ENCODE results near the gene RASAL2.

The RASAL2 gene

DNA sequence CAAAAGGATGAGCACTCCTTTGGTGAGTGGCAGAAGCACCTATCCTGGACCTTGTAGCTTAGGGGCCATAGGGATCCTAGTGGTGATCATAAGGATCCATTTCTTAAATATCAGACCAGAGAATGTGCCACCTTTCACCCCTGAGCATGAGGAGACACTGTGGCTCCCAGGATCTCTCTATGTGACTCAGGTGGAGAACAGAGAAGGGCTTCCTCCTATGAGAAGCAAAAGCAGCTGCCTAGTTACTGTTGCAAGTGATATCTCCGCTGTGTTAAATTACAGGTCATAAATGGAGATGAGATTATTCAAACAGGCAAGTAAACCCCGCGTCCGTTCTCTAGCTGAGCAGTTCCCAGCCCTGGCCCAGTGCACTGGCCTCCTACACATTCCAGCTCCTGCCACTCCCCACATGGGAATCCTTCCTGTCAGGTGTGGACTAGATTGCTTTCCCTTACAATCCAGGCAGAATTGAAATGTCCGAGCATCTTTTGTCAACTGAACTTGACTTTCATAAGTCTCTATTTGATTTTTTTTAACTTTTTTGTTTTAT lies 376.6 kb downstream of the RASAL2 start:
- no peak for DNase-seq

DNA sequence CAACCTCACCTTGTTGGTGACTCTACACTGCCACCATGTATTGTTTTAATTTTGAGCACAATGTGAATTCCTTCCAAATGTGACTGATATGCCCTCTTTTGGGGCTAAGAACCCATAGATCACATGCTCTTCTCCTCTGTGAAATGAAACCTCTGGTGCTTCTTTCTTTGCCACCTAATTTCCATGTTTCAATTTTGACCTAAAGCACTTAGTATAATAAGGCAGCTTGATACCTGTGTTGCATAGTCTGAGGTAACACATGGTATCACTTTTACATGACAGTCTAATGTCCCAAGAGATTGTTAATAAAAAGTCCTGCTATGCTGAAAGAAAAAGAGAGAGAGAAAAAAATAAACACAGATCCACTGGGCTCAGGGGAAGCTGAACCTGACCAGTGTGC lies 378.6 kb downstream of the RASAL2 start:
- DNase-seq: no peak

DNA sequence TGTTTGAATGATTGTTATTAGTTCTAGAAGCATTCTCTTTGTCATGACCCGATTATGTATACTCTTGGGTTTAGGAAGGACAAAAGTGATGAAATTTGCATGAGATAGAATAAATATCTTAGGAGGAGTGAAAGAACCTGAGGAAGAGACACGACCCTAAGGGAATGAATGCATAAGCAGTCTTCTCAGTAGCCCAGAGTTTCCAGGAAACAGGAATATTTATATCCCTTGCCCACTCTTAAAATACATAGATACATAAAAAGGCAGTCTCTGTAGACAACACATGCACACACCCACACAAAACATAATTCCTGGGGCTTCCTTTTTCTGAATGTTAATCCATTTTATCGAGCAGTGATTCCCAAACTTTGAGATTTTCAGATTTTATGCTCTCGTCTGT lies 383.5 kb downstream of the RASAL2 start:
- no peak for DNase-seq

DNA sequence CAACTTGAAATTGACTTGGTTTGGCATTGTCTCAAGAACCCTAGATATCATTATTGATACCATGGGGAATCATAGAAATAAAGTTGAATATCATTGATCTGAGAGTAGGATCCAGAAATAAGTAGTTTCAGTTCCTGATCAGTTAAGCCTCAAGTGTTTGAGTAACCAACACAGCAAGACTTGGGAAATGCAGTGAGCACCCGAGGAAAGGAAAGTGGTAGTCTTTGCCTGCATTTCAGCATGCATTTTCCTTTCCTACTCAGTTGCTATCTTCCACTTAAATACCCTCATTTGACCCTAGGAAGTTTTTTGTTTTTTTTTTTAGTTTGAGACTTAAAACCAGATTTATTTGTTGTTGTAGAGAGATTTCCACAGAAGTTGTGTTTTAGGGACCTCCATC lies 383.9 kb downstream of the RASAL2 start:
- no peak for DNase-seq

DNA sequence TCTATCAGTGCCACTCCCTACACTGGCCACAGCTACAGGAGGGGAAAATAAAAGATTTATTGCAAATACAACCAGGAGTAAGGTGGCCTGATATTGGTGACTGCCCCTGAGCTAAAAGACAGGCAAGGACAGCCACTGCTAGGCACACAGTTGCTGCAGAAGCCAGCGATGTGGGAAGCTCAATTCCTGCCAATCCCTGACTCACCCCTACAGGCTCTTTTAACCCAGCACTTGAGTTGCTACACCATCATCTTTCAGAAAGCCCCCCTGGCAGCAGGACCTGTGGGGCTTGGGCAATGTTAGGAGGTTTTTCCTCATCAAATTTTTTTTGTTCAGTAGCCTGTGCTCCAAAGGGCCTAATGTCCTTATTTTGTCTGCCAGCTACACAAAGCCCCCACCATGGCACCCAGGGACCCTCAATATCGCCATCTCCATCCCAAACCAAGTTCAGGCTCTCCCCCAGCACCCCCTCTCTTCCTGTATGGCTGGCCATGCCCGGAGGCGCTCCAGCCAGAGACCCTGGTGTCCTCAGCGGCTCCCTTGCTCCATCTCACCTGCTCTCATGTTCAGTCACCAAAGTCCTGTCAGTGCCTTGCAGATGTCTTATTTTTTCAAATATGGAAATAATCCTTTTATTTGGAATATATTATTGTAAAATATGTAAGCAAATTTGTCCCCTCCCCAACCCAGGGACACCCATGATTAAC lies 389.5 kb downstream of the RASAL2 start:
- DNase-seq: no peak

DNA sequence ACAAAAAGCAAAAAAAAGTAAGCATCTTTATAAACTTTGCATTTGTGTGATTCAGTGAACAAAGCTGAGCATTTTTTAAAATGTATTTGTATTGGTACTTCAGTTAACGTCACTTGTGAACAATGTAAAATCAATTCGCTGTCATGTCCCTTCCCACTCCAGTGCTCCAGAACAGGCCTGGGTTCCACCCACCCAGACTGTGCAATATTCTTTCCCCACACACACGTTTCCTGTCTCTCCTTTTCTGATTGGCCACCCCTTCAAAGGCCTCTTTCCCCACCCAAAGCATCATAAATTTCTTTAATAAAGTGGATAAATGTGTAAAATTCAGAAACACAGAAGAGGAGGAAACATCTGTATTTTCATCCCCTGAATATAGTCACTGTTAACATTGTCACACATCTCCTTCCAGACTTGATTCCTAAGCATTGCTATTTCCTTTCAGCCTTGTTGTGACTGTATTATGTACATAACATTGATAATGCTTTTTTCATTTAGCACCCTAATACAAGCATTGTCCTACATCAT lies 390.9 kb downstream of the RASAL2 start:
- DNase-seq: no peak

DNA sequence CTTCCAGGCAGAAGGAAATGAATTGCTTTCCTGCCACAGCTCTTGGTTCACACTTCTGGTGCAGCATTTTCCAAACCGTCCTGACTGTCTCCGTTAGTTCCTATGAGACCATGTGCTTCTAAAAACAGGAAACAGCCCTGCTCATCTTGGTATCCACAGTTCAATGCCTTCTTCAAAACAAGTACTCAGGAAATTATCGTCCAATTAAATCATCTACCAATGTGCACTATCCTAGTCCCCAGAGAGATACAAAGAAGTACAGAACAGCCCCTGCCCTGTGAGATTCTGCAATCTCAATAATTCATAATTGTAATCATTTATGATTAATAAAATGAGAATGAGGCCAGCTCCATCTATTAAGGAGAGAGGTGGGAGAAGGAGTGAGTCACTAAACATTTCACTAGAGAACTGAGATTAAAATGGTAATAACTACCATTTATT lies 391.7 kb downstream of the RASAL2 start:
- DNase-seq: no peak

DNA sequence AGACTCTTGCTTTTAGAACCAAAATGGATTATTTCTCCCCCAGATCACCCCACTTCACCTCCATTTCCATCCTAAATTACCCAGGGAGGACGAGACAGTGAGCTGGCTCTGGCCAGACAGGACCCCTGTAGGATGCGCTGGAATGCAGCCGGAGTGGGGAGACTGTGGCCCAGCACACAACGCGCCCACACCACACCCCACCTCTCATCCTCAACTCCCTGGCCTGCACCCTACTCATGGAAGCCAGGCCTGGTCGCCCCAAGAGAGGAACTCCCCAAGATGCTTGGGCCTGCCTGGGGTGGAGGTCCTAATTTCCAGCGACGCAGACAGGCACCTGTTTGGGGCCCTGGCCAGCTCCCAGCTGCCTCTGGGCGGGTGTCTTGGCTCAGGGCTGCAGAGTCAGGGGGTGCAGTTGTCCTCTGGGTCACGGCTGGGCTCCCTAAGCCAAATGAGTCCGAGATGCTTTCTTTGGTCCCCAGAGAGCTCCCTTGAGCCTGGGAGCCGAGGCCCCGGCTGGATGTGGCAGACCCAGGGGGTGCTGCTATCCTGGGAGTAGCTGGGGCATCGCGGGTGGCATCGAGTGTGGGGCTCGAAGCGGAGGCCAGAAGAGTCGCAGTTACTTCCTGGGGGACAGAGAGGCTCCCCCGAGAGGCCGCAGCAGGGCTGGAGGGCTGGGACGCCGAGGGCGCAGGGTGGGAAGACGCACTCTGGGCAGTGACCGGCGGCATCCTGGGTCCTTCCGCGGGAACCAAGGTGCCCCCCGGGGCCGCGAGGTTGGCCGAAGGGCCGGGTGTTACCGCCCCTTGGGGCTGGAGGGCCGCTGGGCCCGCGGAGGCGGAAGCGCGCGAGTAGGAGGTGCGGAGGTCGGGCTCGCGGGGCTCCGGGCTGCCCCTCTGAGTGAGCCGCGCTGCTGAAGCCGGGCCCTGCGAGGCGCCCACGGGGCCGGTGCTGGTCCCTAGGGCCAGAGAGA lies 392.5 kb downstream of the RASAL2 start:
- DNase-seq: no peak

DNA sequence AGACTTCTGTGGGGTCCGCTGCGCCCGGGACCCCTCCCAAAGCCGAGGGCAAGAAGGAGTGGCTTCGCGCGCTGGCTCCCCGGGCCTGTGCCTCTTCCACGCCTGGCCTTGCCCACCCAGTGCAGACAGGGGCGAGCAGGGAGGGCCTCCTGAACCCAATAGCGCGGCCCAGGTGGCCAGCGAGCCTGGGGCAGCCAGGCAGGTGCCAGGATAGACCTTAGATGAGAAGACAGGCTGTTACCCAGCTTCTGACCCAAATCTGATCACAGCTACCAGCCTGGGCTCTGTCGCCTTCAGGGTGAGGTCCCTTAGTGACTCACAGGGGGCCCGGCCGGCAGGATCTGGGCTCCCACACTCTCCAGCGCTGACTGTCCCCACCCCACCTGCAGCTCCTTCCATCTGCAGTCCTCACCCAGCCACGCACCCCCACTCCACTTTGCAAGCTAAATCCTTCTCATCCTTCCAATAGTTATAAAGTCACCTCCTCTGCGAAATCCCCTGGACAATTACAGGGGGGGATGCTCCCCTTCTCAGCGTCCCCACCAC lies 393.2 kb downstream of the RASAL2 start:
- DNase-seq: no peak

DNA sequence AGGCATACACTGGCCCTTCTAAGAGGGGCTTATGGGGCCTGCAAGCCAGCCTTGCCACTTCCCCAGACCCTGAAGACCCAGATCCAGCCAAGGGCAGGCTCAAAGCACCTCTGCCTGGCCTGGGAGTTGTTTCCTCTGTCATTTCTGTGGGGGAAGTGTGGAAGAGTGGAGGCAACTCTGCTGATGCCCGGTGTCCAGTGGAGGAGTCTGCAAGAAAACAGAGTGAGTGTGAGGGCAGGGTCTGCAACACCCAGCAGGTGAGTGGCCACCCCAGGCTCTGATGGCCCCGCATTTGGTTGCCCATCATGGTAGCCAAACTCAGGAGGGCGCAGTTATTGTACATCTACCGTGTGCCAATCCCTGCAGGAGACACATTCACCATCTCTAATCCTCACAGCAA lies 394.5 kb downstream of the RASAL2 start:
- DNase-seq: no peak

DNA sequence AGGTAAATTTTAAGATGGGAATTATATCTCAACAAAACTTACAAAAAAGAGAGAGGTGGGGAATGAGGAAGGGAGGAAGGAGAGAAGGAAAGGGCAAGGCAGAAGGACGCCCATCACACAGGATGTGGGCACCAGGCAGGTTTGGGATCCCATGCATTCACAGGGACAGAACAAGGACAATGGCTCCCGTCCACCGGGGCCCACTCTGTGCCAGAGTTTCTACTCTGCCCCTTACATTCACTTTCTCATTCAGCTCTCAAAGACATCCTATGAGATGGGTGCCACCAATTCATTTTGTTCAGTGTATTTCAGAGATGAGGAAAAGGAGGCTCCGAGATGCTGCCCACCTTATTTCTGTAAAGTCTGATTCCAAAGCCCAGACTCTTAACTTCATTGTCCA lies 395.5 kb downstream of the RASAL2 start:
- no peak for DNase-seq

DNA sequence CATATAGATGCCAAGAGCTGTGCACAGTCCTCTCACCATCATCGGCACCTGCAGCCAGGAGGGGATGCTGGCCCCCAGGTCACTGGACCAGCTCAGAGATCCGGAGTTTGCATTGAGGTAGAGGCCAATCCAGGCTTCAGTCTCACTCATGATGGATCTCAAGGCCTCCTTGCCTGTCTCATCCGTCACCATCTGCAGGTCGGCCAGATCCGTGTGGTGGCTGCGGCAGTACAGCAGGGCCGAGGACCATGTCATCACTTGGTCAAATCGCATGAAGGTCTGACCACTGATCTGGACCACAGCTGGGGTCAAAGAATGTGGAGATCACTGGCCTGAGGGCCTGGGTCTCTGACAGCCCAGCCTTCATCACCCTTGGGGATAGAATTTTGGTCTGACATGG lies 396.2 kb downstream of the RASAL2 start:
- no peak for DNase-seq

DNA sequence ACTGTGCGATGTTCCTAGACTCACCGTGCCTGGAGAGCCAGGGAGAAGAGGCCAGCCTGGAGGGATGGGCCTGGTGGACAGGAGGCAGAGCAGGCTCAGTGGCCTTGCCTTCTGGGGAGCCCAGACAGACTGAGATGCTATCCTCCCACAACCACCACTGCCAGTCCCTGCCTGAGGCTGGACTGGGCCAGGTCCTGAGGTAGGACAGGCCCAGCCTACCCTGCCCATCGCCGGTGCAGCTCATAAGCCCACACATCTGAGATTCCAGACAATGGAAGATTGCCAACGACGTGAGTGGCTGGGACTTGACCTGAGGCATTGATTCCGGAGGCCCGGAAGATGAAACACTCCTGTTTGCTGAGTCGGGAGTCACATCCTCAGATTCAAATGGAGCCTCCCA lies 397.1 kb downstream of the RASAL2 start:
- no peak for DNase-seq

DNA sequence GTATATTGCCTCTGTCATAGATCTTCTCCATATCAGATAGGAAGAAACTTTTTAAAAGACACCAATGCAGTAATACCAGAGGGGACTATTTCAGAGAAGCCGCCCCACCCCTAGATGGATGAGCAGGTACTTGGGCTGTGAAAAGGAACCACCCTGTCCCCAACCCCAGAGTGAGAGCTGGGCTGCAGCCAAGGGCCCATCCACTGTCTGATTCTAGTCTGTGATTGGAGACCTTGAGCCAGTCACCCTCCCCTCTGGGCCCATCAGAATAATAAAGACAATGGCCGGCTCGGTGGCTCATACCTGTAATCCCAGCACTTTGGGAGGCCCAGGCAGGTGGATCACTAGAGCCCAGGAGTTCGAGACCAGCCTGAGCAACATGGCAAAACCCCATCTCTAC lies 397.8 kb downstream of the RASAL2 start:
- DNase-seq: no peak

DNA sequence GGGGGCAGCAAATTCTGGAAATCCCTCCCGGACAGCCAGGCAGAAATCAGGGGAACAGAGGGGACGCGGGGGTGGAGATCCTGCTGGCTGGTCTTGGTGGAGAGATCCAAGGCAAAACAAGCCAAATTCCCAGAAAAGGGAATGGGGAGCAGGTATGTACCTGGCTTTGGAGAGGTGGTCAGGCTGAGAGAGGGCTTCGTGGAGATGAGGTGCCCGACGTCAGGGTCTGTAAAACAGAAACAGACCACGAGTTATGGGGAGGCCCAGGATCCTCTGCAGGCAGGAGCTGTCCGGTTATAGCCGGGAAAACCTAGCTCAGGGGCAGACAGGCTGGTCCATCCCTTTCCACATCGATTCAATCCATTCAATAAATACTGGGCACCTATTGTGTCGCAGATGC lies 398.4 kb downstream of the RASAL2 start:
- DNase-seq: no peak

DNA sequence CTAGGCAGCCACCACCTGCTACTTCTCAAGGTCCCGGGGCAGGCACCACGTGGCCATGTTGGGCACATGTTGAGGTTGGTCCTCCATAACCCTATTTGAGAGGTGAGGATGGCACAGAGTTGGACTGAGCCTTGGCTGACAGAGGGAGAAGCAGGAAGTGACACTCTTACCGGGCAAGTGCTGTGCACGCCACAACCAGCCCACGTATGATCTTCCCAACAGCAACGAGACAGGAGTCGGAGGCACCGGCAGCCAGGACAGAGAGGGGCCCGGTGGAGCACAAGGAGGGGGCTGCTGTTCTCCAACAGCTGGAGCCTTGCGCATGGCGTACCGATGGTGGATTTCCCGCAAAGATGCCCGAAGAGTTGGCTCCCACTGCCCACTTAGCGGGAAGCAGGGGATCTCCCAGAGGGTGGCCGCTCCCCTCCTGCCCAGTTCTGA lies 399.4 kb downstream of the RASAL2 start:
- no peak for DNase-seq

DNA sequence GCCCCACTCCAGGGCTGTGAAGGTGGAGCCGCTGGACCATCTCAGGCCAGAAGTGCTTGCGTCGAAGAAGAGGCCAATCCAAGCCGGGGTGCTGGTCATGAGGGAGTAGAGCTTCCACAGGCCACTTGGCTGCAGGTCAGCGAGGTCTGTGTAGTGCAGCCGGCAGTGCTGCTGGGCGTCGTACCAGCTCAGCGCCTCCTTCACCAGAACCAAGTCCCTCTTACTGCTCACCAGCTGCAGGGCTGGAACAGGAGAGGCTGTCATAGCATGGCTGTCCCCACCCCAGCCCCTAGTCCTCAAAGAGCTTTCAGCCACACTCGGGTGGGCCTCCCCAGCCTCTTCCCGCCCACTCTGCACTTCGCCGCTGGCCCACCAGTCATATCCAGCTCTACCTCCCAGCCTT lies 400.7 kb downstream of the RASAL2 start:
- no peak for DNase-seq

DNA sequence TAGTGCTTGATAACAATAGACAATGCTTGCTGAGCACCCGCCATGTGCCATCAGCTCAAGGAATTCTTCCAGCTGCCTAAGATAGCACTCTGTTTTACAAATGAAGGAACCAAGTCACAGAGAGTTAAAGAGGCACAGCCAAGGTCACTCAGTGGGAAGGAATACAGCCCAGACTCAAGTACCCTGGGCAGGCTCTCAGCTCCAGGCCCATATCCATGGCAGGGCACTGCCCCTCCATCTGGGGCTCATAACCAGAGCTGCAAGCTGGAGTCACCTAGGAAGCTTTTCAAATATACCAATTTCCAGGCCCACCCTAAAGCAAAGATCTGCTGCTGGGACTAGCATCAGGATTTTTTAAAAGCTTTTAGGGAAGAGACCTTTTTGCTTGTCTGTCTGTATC lies 401.3 kb downstream of the RASAL2 start:
- DNase-seq: no peak

DNA sequence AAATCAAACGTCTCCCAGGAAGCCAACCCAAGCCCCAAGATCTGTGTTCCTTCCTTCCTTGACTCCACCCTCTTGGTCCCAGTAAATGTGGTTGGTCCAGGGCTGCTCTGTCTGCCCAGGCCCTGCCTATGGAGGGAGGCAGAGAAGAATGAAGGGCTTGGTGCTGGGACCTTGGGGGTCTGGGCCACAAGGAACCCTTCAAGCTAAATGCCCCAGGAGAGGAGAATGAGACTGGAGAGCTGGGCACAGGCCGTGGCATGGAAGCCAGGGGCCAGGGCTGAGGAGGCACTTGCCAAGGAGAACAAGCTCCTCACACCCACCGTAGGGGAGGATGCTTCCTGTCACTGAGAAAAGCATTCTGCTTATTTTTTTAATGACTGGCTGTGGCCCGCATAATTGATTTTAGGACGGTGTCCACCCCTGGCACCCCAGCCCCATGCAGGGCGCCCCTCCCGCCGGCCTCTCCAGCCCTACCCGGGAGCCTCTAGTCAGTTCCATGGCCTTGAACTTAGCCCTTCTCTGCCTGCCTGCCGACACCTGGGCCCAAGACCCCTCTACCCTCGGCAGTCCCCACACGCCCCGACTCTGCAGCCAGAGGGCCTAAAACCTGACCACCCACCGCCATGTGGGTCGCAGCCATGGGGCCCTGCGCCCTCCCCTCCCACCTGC lies 402.0 kb downstream of the RASAL2 start:
- no peak for DNase-seq

DNA sequence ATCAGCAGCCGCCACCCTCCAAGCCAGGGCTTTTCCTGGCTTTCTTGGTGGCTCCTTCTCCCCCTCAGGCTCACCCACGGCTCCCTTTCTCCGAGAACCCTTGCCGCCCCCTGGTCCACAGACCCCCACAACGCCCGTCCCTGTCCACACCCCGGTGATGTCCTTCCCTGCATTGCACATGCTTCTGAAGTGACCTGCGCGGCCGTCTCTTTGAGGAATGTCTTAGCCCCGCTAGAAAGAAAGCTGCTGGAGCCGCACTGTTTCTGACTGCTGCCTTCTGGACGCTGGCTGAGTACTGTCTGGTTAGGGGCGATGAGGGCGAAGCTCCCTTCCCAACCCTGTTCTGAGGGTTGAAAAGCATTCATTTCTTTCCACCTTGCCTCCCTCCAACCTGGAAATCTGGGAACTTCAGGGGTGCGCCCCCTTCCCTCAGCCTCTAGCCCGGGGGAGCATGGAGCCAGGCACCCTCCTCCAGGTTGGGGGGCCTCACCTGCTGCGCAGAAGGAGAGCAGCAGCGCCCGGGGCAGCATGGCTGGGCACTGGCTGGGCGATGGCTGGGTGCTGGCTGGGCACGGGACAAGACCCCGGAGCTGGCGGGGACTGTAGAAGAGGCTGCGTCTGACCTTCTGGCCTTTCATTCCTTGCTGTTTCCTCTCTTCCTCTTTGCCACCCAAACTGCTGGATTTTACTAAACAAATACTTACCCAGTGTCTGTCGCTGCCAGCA lies 402.7 kb downstream of the RASAL2 start, which contains the start of gene CLEC20A:
TSS of gene CLEC20A (minus strand) at position 555 of the 726 bp plus-strand sequence. CDS start at position 530, 25 bp downstream.
- no peak for DNase-seq

DNA sequence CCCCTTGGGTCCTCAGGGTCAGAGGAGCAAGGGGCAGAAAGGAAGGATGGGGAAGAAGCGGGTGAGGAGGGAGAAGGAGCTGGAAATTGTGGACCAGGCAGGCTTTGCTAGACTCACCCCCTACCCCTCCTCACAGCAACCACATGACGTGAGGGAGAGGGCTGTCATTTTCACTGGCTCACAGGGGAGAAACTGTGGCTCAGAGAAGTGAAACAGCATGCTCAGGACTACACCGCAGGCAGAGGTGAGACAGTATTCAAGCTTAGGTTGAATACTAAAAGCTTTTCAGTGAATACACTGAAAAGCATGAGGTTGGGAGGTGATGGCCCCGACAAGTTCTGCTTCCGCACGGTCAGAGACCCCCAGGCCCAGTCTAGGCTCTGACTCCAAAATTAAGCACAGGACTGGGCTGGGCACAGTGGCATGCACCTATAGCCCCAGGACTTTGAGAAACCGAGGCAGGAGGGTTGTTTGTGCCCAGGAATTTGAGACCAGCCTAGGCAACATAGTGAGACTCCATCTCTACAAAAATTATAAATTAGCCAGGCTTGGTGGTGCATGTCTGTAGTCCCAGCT lies 404.1 kb downstream of the RASAL2 start:
- no peak for DNase-seq
